ENCODE measurements around the gene SLC19A1. TPM values are rescaled to one million over a fixed set of nuclear protein-coding genes. Genes with fewer than 3 reads are reported as not detected.

Gene SLC19A1
- total RNA-seq, 1 donor from 2014 or later: 21.7 TPM

DNA sequence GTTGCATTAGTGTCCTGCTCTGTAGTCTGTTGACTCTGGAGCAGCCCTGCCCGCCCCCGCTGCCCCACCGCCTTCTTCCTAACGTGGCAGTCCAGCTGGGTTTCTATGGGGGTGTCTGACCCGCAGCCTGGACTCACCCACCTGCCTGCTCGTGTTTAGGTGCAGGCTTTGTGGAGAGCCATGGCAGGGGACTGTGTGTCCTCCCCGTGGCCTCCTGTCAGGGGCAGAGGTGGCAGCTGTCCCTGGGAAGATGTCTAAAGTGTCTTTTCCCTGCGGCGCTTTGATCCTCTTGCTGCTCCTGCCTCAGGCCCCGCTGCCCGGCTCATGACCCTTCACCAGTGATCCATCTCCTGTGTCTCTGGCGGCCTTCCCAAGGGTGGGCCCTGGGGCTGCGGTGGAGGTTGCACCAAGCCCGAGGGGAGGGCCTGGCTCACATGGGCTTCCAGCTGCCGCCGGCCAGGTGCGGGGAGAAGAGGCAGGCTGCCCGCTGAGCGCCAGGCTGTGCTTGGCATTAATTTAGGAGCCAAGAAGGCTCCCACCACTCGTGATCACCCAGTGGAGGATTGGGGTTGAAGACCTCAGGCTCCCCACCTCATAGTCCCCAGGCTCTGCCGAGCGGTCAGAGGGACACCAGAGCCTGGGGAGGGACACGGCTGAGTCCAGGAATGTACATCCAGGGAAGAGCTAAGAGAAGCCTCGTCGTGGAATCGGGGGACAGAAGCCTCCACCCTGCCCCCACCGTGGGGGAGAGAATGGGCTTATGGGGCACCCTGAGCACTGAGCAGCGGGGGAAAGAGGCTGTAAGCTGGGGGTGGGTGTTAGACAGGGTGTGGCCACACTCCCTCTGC, 93.2 kb downstream of the SLC19A1 start:
- no peak overlapping the region for H3K4me3 ChIP-seq (ENCODE audit: low read depth, low read length)
- no peak for DNase-seq (ENCODE audit: low read depth)
- no peaks in the 10 kb centered on the region for H3K27me3 ChIP-seq (ENCODE audit: control insufficient read depth, insufficient read depth, low read length)
- TF ChIP-seq, protein P1, sequence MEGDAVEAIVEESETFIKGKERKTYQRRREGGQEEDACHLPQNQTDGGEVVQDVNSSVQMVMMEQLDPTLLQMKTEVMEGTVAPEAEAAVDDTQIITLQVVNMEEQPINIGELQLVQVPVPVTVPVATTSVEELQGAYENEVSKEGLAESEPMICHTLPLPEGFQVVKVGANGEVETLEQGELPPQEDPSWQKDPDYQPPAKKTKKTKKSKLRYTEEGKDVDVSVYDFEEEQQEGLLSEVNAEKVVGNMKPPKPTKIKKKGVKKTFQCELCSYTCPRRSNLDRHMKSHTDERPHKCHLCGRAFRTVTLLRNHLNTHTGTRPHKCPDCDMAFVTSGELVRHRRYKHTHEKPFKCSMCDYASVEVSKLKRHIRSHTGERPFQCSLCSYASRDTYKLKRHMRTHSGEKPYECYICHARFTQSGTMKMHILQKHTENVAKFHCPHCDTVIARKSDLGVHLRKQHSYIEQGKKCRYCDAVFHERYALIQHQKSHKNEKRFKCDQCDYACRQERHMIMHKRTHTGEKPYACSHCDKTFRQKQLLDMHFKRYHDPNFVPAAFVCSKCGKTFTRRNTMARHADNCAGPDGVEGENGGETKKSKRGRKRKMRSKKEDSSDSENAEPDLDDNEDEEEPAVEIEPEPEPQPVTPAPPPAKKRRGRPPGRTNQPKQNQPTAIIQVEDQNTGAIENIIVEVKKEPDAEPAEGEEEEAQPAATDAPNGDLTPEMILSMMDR (IDR thresholded peaks at IDR 0.05; ENCODE audit: insufficient read depth, low read length, poor library complexity, severe bottlenecking): no peak
- H3K36me3 ChIP-seq (ENCODE audit: control insufficient read depth, insufficient read depth, low read length): no peaks in the 10 kb centered on the region

DNA sequence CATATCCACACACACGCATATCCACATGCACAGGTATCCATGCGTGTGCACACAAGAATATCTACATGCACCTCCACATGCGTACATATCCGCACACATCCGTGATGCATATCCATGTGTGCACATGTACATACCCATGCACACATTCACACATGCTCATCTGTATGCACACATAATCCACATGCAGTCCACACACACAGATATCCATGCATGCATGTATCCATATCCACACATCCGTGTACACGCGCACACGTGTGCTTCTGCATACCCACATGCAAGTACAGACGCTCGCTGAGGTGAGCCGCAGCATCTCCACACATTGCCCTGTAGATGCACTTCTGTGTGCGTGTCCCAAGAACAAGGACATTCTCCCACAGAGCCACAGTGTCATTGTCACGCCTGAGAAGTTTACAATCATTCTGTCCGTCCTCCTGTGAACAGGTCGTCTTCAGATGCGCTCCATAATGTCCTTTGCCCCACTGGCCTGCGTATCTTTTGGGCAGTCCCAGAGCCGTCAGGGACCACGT, 93.9 kb downstream of the SLC19A1 start:
- no peak for DNase-seq (ENCODE audit: low read depth)
- H3K27me3 ChIP-seq (ENCODE audit: control insufficient read depth, insufficient read depth, low read length): no peaks in the 10 kb centered on the region
- H3K36me3 ChIP-seq (ENCODE audit: control insufficient read depth, insufficient read depth, low read length): no peaks in the 10 kb centered on the region
- TF ChIP-seq, protein P1 (IDR thresholded peaks at IDR 0.05; ENCODE audit: insufficient read depth, low read length, poor library complexity, severe bottlenecking): no peak
- H3K4me3 ChIP-seq (ENCODE audit: low read depth, low read length): no peak overlapping the region

Other genes starting within 250 kb of the SLC19A1 start
- gene COL18A1, start 137.3 kb downstream of the SLC19A1 start, total RNA-seq: 808 and 952 TPM in 2 replicates
- 0.55 and 1.3 TPM in 2 replicates for gene PCBP3, start 101.3 kb upstream of the SLC19A1 start, total RNA-seq

Measured in kidney epithelial cell (primary cell).